Type B pancreatic cell (in vitro differentiated cells): ENCODE measurements around the gene AQP12A. TPM values are rescaled to one million over a fixed set of nuclear protein-coding genes. Genes with fewer than 3 reads are reported as not detected.

ENCODE experiments used
- DNase-seq: peaks from one replicate; pipeline ENCODE4 v3.0.0; 2021; ENCODE audit warnings: mixed read lengths; ENCODE audit not compliant: unreplicated experiment; ENCODE audit errors: extremely low spot score
- H3K27ac Mint-ChIP-seq: 2 replicates; pipeline ENCODE4 v1.8.0; 2021; ENCODE audit warnings: mild to moderate bottlenecking, mixed read lengths
- H3K27me3 Mint-ChIP-seq: 2 replicates; pipeline ENCODE4 v1.8.0; 2021; ENCODE audit warnings: mixed read lengths
- H3K36me3 Mint-ChIP-seq: 2 replicates; pipeline ENCODE4 v1.8.0; 2021; ENCODE audit warnings: mixed read lengths
- H3K4me1 Mint-ChIP-seq: one replicate; pipeline ENCODE4 v1.8.0; 2021; ENCODE audit warnings: mixed read lengths; ENCODE audit not compliant: unreplicated experiment
- H3K4me3 Mint-ChIP-seq: 2 replicates; pipeline ENCODE4 v1.8.0; 2021; ENCODE audit warnings: mild to moderate bottlenecking, mixed read lengths
- H3K9me3 Mint-ChIP-seq: 2 replicates; pipeline ENCODE4 v1.8.0; 2021; ENCODE audit warnings: mixed read lengths
- CTCF ChIP-seq: fragments of 200-600 bp; sonication (generic); conservative IDR thresholded peaks from 2 replicates; pipeline ENCODE4 v1.5.0; 2021; ENCODE audit warnings: antibody characterized with exemption, mild to moderate bottlenecking
- total RNA-seq: library from RNA; stranded (reverse); gene quantifications from 2 replicates; pipeline ENCODE4 v1.2.1, GENCODE V29; 2021; ENCODE audit warnings: low replicate concordance

The AQP12A gene
- total RNA-seq, 1 donor from 2014 or later = 0.97 TPM

GRCh38 chr2:240663546-240664190 is 28.0 kb upstream of the AQP12A start:
- Mint-ChIP-seq H3K9me3 (peaks cover 6% of the 10 kb centered on the region), H3K4me1 (no peaks in the 10 kb centered on the region), H3K4me3 (no peak overlapping the region), H3K27ac (no peak overlapping the region), H3K27me3 (peaks cover 63% of the 10 kb centered on the region), H3K36me3 (no peaks in the 10 kb centered on the region)
- peak; percentile 52 for TF ChIP-seq CTCF
- no peak for DNase-seq

- no peak for DNase-seq
Measured at GRCh38 chr2:240664622-240665021, 27.0 kb upstream of the AQP12A start.

GRCh38 chr2:240670402-240670801 is 21.3 kb upstream of the AQP12A start:
- DNase-seq = no peak
- peaks cover 54% of the 10 kb centered on the region for H3K27me3 Mint-ChIP-seq
- no peak overlapping the region for H3K27ac Mint-ChIP-seq
- no peaks in the 10 kb centered on the region for H3K36me3 Mint-ChIP-seq
- no peak overlapping the region for H3K4me3 Mint-ChIP-seq
- TF ChIP-seq CTCF = no peak
- no peaks in the 10 kb centered on the region for H3K9me3 Mint-ChIP-seq
- no peaks in the 10 kb centered on the region for H3K4me1 Mint-ChIP-seq

More at GRCh38 chr2:240664622-240665021, 27.0 kb upstream of the AQP12A start:
- TF ChIP-seq CTCF = no peak
- Mint-ChIP-seq H3K27me3 (peaks cover 57% of the 10 kb centered on the region), H3K4me1 (no peaks in the 10 kb centered on the region), H3K4me3 (no peak overlapping the region), H3K27ac (no peak overlapping the region), H3K36me3 (no peaks in the 10 kb centered on the region), H3K9me3 (peaks cover 6% of the 10 kb centered on the region)

GRCh38 chr2:240670950-240671349 is 20.7 kb upstream of the AQP12A start:
- no peaks in the 10 kb centered on the region for H3K4me1 Mint-ChIP-seq
- no peak for TF ChIP-seq CTCF
- H3K4me3 Mint-ChIP-seq = no peak overlapping the region
- H3K9me3 Mint-ChIP-seq = no peaks in the 10 kb centered on the region
- H3K27me3 Mint-ChIP-seq = peaks cover 50% of the 10 kb centered on the region
- H3K27ac Mint-ChIP-seq = no peak overlapping the region
- DNase-seq = no peak
- H3K36me3 Mint-ChIP-seq = no peaks in the 10 kb centered on the region

GRCh38 chr2:240672076-240672700 is 19.5 kb upstream of the AQP12A start:
- Mint-ChIP-seq H3K36me3 (no peaks in the 10 kb centered on the region), H3K9me3 (no peaks in the 10 kb centered on the region)
- TF ChIP-seq CTCF = no peak

More at GRCh38 chr2:240672076-240672700, 19.5 kb upstream of the AQP12A start:
- Mint-ChIP-seq H3K27ac (no peak overlapping the region), H3K4me3 (no peak overlapping the region), H3K27me3 (peaks cover 41% of the 10 kb centered on the region), H3K4me1 (no peaks in the 10 kb centered on the region)
- no peak for DNase-seq
